ENCODE results near the gene C6orf132.

GRCh38 chr6:42066156-42066675, 76.2 kb downstream of the C6orf132 start:
- TF ChIP-seq CTCF (IDR thresholded peaks at IDR 0.05; ENCODE audit: low read depth, low read length) (no peak), EZH2phosphoT487 (IDR thresholded peaks at IDR 0.05; ENCODE audit: low read depth) (no peak)
